Spinal cord (tissue), 10 donors: Measurements from ENCODE around the gene DSCAML1. TPM values are rescaled to one million over a fixed set of nuclear protein-coding genes. Genes with fewer than 3 reads are reported as not detected.

Source experiments
- DNase-seq, 6 donors: peaks; one replicate each; pipeline versions ENCODE4 v3.0.0 to v3.0.0-alpha.2; 2013 to 2015; ENCODE audit warnings: low spot score in 6 of 6, low read depth in 4 of 6
- H3K27ac ChIP-seq: one replicate; pipeline ENCODE4 v1.5.1; 2013; ENCODE audit warnings: low read depth, low read length, control low read depth
- H3K27me3 ChIP-seq: one replicate; pipeline ENCODE4 v1.6.1; 2013; ENCODE audit warnings: low read length; ENCODE audit not compliant: control insufficient read depth, insufficient read depth
- H3K36me3 ChIP-seq: one replicate; pipeline ENCODE4 v1.6.1; 2013; ENCODE audit warnings: low read length; ENCODE audit not compliant: control insufficient read depth, insufficient read depth
- H3K4me1 ChIP-seq: one replicate; pipeline ENCODE4 v1.6.1; 2013; ENCODE audit warnings: low read length; ENCODE audit not compliant: control insufficient read depth, insufficient read depth
- H3K4me3 ChIP-seq: one replicate; pipeline ENCODE4 v1.5.1; 2013; ENCODE audit warnings: low read depth, low read length, control low read depth
- H3K9me3 ChIP-seq: one replicate; pipeline ENCODE4 v1.6.1; 2013; ENCODE audit warnings: low read length; ENCODE audit not compliant: control insufficient read depth, insufficient read depth
- whole genome bisulfite sequencing: methylation state at CpG from one replicate; pipeline ENCODE4 v1.1.5; 2013; ENCODE audit warnings: missing lambda C conversion rate; ENCODE audit not compliant: insufficient coverage; 5-methylcytosine and 5-hydroxymethylcytosine counted together
- polyA plus RNA-seq, 2 donors: library from polyadenylated mRNA; unstranded; fragments of 120-200 nt; gene quantifications; one replicate each; pipeline ENCODE4 v1.2.1, GENCODE V29; 2013; ENCODE audit not compliant: insufficient read length in 2 of 2
- total RNA-seq, 2 donors: library from RNA; depleted of rRNA in 1 of 2; stranded (reverse); fragments of 120-200 nt in 1 of 2; fragments of >200 nt in 1 of 2; gene quantifications; one replicate each; pipeline versions ENCODE4 v1.2.3 to v1.2.4, GENCODE V29; 2013 to 2014
- donor health status: healthy.

DSCAML1 gene
- total and polyA plus RNA-seq, 4 donors = 3.5 to 14.4 (median 8.2) TPM

DNA sequence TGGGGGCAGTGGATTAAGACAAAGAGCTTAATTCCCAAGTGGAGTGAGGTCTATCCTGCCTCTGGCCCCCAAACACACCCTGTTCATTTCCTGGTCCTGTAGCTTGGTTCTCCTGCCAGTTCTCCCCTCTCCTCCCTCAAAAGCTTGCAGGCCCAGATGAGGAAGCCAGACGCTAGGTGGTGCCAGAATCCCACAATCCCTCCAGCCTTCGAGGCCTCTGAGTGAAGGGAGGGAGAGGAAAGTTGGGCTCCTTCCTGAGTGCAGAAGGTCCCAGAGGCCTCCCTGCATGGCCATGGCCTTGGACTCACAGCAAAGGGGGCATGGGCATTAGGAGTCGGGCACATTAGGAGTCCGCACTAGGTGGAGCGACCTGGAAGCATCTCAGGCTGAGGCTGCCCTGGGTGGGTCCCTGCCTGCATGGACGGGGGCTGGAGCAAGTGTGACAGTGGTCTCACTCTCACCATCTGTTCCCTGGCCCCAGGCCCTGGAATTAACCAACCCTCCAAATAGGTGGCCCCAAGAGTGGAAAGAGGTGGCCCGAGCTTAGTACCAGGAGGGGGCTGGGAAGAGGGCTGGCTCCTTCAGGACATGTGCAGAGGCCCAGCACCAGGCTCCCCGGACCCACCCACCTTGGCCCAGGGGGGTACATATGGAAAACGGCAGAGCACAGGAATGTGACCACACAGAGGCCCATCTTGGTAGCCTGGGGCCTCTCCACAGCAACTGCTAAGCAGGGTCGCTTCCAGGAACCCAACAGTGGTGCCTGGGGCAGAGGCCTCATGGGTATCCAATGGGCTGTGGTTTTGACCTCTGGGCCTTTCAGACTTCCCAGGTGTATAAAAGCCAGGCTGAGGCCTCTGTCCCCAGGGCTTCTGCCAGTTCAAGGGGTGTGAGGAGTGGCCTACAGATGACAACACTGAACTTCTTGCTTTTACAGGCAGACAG lies 22.4 kb upstream of the DSCAML1 start:
- peak in 5 of 6 donors; percentile 66 to 95 (median 82) for DNase-seq
- Histone ChIP-seq H3K4me3 (no peak overlapping the region), H3K27me3 (no peaks in the 10 kb centered on the region), H3K9me3 (no peaks in the 10 kb centered on the region), H3K27ac (no peak overlapping the region), H3K4me1 (peaks cover 61% of the 10 kb centered on the region), H3K36me3 (no peaks in the 10 kb centered on the region)
- WGBS = 76% methylated on average over 8 of the region's 10 CpGs

DNA sequence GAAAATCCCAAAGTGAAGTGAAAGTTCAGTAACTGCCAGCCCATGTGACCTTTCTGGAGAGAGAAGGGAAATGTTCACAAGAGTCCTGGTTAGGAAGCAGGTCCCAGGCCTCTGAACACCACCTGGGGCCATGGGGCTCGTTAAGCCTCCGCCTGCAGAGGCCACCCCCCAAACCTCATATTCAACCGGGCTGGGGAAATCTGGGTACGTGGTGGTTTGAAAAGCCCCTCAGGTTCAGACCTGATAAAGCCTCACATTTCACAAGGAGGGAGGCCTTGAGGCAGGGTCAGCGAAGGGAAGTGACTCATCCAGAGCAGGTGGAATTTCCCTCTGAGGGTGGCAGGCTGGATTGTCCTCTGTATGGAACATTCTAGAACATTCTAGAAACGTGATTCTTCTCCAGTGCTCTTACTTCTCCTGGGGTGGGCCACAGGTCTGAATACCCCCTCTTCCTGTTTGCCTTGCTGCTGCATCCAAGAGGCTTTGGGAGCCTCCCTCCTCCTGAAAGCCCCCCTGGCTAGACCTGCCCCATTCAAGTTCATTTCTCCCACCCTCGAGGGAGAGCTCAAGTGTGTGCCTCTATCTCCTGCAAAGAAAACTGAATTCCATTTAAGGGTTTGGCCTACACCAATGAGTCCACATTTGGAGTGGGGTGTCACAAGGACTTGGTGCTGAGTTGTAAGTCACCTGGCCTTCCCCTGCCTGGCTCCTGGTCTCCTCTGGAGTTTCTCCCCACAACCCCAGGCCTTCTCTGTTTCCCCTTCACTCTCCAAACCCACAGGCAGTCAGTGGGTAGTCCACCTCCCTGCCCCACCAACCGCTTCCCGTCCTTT lies 21.2 kb upstream of the DSCAML1 start:
- Histone ChIP-seq H3K4me3 (no peak overlapping the region), H3K27me3 (no peaks in the 10 kb centered on the region), H3K9me3 (no peaks in the 10 kb centered on the region), H3K36me3 (no peaks in the 10 kb centered on the region), H3K27ac (no peak overlapping the region), H3K4me1 (peaks cover 50% of the 10 kb centered on the region)
- 71% methylated on average over 3 of the region's 9 CpGs for WGBS
- DNase-seq = no peak

DNA sequence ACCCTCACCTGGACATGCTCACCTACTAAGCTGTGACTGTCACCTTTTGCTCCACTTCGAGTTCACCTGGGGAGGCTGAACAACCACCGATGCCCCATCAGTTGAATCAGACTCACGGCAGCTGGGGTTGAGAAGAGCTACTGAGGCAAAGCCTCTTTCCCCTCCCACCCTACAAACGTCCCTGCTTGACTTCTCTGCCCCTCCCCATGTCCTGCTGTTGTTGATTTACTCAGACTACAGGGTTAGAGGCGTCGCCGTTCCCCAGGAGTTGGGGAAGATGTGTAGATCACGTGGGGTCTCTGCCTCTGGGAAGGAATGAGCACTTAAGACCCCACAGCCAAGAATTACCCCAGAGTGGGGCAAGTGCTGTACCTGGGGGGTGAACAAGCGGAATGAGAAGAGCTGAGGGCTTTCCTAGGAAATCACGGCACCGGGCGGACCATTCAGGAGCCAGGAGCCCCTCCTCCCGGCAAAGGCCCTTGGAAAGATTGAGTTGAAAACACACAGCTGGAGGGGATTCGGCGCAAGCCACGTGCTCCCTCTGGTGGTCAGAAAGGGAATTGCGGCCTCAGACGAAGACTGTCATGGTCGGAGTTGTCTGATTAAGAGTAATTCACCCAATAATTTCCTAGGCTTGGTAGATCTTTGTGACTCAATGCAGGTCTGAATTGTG lies 20.5 kb upstream of the DSCAML1 start:
- WGBS = 14% methylated on average over 6 of the region's 19 CpGs
- H3K9me3 ChIP-seq = no peaks in the 10 kb centered on the region
- no peaks in the 10 kb centered on the region for H3K27me3 ChIP-seq
- no peaks in the 10 kb centered on the region for H3K36me3 ChIP-seq
- no peak overlapping the region for H3K4me3 ChIP-seq
- DNase-seq = peak; percentile 68 to 95 (median 76)
- no peak overlapping the region for H3K27ac ChIP-seq
- peaks cover 46% of the 10 kb centered on the region for H3K4me1 ChIP-seq

DNA sequence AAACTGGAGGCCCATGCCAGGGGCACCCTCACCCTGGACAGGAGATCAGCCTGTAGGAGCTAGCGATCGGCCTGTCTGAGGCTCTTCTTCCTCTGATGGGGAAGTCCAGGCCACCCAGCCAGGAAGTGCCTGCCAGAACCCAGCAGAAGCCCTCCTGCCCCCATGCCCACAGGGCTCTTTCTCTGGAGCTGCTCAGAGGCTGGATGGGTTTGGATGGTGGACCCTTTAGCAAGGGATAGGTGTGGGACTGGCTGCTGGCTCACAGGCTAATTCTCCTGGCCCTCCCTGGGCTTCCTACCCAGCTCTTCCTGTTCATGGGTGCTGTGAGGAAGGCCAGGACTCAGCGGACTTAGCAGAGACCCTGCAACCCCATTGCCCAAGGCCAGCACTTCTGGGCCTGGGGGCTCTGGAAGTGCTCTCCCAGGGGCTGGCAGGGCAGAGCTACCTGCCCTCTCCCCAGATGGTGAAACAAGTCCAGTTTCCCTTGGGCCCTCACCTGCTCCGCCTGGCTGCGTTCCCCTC lies 19.9 kb upstream of the DSCAML1 start:
- H3K27me3 ChIP-seq = no peaks in the 10 kb centered on the region
- WGBS = 85% methylated on average over 5 of the region's 5 CpGs
- H3K9me3 ChIP-seq = no peaks in the 10 kb centered on the region
- peaks cover 40% of the 10 kb centered on the region for H3K4me1 ChIP-seq
- no peak overlapping the region for H3K4me3 ChIP-seq
- no peak for DNase-seq
- peak overlapping the region; percentile 29 for H3K27ac ChIP-seq
- H3K36me3 ChIP-seq = no peaks in the 10 kb centered on the region

DNA sequence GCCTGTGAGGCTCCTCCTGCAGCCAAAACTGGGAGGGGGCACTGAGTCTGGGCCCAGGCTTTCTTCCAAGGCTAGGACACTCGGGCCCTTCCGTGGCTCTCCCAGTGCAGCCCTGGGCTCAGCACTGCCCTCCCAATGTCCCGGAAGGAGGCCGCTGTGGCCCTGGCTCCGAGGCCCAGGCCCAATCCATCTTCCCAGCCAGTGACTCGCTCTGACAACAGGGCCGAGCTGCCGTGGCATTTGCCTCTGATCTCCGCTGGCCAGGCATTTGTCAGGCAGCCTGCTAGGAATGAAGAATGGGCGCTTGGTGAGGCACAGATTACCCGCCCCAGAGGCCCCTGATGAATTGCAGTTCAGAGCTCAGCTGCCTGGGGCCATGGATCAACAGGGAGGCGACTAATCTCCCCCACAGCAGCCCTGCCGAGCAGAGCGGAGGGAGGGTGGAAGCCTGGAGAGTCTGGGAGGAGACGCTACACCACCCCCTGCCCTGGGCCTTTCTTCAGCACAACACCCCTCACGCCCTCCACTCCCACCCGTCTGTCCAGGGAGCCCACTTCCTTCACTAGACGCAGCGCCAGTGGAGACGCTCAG lies 19.2 kb upstream of the DSCAML1 start:
- peak in 2 of 6 donors; percentile 72 to 86 for DNase-seq

DNA sequence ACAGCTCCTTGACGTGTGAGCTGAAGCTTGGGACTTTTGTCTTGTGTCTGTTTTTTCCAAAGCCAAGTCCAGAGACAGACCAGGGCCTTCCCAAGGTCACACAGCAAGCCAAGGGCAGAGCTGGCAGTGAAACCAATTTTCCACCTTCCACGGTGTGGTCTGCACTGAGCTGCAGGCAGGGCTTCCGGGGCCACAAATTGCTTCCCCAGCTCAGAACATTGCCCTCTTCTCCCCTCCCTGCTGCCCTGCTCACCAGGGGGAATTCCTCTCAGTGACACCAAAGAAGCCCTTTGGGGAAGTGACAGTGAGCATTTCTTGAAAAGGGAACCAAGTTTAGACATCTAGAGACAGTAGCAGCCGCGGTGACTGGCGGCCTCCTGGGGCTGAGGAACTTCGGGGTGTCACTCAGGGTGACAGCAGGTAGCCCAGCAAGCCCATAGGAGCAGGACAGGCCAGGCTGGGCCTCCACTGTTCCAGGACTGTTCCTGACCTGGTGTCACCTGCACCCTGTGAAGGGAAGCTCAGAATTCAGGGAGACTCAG lies 18.3 kb upstream of the DSCAML1 start:
- Histone ChIP-seq H3K27ac (peak overlapping the region; percentile 29), H3K4me3 (no peak overlapping the region), H3K9me3 (no peaks in the 10 kb centered on the region), H3K4me1 (peaks cover 39% of the 10 kb centered on the region), H3K27me3 (no peaks in the 10 kb centered on the region), H3K36me3 (no peaks in the 10 kb centered on the region)
- 35% methylated on average over 7 of the region's 7 CpGs for WGBS
- DNase-seq = no peak

More for the DNA sequence above, 19.2 kb upstream of the DSCAML1 start:
- no peaks in the 10 kb centered on the region for H3K9me3 ChIP-seq
- H3K36me3 ChIP-seq = no peaks in the 10 kb centered on the region
- no peak overlapping the region for H3K4me3 ChIP-seq
- peak overlapping the region; percentile 29 for H3K27ac ChIP-seq
- 33% methylated on average over 10 of the region's 20 CpGs for WGBS
- no peaks in the 10 kb centered on the region for H3K27me3 ChIP-seq
- H3K4me1 ChIP-seq = peaks cover 39% of the 10 kb centered on the region

DNA sequence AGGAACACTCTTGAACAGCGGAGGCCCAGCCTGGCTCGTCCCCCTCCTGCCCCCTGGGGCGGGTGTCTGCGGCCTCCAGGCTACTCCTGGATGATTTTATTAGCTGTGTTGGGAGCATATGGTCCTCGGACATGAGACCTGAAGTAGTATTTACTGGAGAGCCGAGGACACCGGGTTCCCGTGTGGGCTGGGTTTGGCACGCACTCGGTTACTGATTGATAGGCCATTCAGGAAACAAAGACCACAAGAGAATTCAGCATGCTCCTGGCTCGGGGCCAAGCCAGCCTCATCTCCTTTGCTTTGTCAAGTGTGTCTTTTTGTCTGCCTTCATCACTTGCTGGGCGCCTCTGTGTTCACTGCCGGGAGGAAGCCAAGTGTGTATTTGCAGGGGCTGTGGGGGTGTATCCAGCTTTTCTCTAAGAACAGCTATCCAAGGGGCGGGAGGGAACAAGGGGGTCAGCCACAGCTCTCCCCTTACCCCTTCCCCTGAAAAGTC lies 17.8 kb upstream of the DSCAML1 start:
- H3K4me1 ChIP-seq = peaks cover 37% of the 10 kb centered on the region
- peak in 3 of 6 donors; percentile 52 to 89 (median 83) for DNase-seq
- 9% methylated on average over 12 of the region's 14 CpGs for WGBS
- no peak overlapping the region for H3K4me3 ChIP-seq
- no peaks in the 10 kb centered on the region for H3K27me3 ChIP-seq
- H3K9me3 ChIP-seq = no peaks in the 10 kb centered on the region
- H3K27ac ChIP-seq = no peak overlapping the region
- H3K36me3 ChIP-seq = no peaks in the 10 kb centered on the region

DNA sequence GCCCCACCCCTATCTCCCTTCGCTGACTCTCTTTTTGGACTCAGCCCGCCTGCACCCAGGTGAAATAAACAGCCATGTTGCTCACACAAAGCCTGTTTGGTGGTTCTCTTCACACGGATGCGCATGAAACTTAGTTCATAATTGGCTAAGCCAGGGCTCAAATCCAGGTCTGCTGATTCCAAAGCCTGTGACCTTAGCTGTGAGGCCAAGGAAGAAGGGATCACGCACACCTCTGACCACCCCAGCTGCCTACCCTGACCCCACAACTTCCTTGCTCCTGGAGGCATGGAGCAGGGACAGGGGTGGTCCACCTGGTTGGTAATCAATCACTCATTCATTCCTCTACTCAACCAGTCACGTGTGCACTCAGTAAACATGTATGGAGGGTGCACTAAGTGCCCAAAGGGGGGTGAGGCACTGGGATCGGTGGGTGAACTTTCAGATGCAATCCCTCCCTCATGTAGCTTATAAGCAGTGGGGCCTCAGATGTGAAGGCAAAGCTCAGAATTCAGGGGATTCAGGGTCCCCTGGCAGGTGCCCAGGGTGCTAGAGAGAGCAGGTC lies 17.3 kb upstream of the DSCAML1 start:
- H3K27ac ChIP-seq = no peak overlapping the region
- no peaks in the 10 kb centered on the region for H3K27me3 ChIP-seq
- peaks cover 38% of the 10 kb centered on the region for H3K4me1 ChIP-seq
- DNase-seq = no peak
- 100% methylated on average over 4 of the region's 7 CpGs for whole genome bisulfite sequencing
- no peaks in the 10 kb centered on the region for H3K36me3 ChIP-seq
- no peak overlapping the region for H3K4me3 ChIP-seq
- no peaks in the 10 kb centered on the region for H3K9me3 ChIP-seq
